ENCODE results near the gene ASAH2B.
"Not testable (repeated sequence)": the region's sequence is repeated elsewhere in the genome, so short reads cannot be mapped to it uniquely, and the experiment has no call there.

ASAH2B gene

GRCh38 chr10:50774868-50775267, 35.1 kb downstream of the ASAH2B start:
- H3K9me2 ChIP-seq (ENCODE audit: low read depth, low read length); H3K36me3 ChIP-seq (ENCODE audit: insufficient read depth, low read length); H3F3A ChIP-seq (ENCODE audit: insufficient read depth, low read length); H3K4me3 ChIP-seq (ENCODE audit: low read depth, low read length, poor library complexity, severe bottlenecking); H3K4me2 ChIP-seq (ENCODE audit: low read length); H4K20me1 ChIP-seq (ENCODE audit: insufficient read depth, low read length); H3K4me1 ChIP-seq (ENCODE audit: insufficient read depth, low read length, severe bottlenecking); H3K9me3 ChIP-seq (ENCODE audit: low read length); H3K9ac ChIP-seq (ENCODE audit: low read length); H3K79me2 ChIP-seq (ENCODE audit: insufficient read depth, low read length); H2AFZ ChIP-seq (ENCODE audit: low read length); H3K27me3 ChIP-seq (ENCODE audit: insufficient read depth, low read length); H3K27ac ChIP-seq (ENCODE audit: low read depth, low read length, poor library complexity, severe bottlenecking): not testable (repeated sequence)

GRCh38 chr10:50780036-50780435, 40.3 kb downstream of the ASAH2B start:
- not testable (repeated sequence) for H3K27me3 ChIP-seq (ENCODE audit: insufficient read depth, low read length); H3K4me1 ChIP-seq (ENCODE audit: insufficient read depth, low read length, severe bottlenecking); H3K9me2 ChIP-seq (ENCODE audit: low read depth, low read length); H3K4me2 ChIP-seq (ENCODE audit: low read length); H3K9me3 ChIP-seq (ENCODE audit: low read length); H3F3A ChIP-seq (ENCODE audit: insufficient read depth, low read length); H3K4me3 ChIP-seq (ENCODE audit: low read depth, low read length, poor library complexity, severe bottlenecking); H3K9ac ChIP-seq (ENCODE audit: low read length); H2AFZ ChIP-seq (ENCODE audit: low read length); H3K27ac ChIP-seq (ENCODE audit: low read depth, low read length, poor library complexity, severe bottlenecking); H3K79me2 ChIP-seq (ENCODE audit: insufficient read depth, low read length); H4K20me1 ChIP-seq (ENCODE audit: insufficient read depth, low read length); H3K36me3 ChIP-seq (ENCODE audit: insufficient read depth, low read length)

GRCh38 chr10:50782017-50782416, 42.3 kb downstream of the ASAH2B start:
- not testable (repeated sequence) for H3K4me2 ChIP-seq (ENCODE audit: low read length); H3K9ac ChIP-seq (ENCODE audit: low read length); H2AFZ ChIP-seq (ENCODE audit: low read length); H3K9me3 ChIP-seq (ENCODE audit: low read length); H4K20me1 ChIP-seq (ENCODE audit: insufficient read depth, low read length); H3K4me1 ChIP-seq (ENCODE audit: insufficient read depth, low read length, severe bottlenecking); H3K36me3 ChIP-seq (ENCODE audit: insufficient read depth, low read length); H3K9me2 ChIP-seq (ENCODE audit: low read depth, low read length); H3K27me3 ChIP-seq (ENCODE audit: insufficient read depth, low read length); H3F3A ChIP-seq (ENCODE audit: insufficient read depth, low read length); H3K4me3 ChIP-seq (ENCODE audit: low read depth, low read length, poor library complexity, severe bottlenecking); H3K27ac ChIP-seq (ENCODE audit: low read depth, low read length, poor library complexity, severe bottlenecking); H3K79me2 ChIP-seq (ENCODE audit: insufficient read depth, low read length)

- not testable (repeated sequence) for H3K4me1 ChIP-seq (ENCODE audit: insufficient read depth, low read length, severe bottlenecking); H3K36me3 ChIP-seq (ENCODE audit: insufficient read depth, low read length); H3K79me2 ChIP-seq (ENCODE audit: insufficient read depth, low read length); H3F3A ChIP-seq (ENCODE audit: insufficient read depth, low read length); H3K4me2 ChIP-seq (ENCODE audit: low read length); H3K9me2 ChIP-seq (ENCODE audit: low read depth, low read length); H3K9me3 ChIP-seq (ENCODE audit: low read length); H4K20me1 ChIP-seq (ENCODE audit: insufficient read depth, low read length); H3K27ac ChIP-seq (ENCODE audit: low read depth, low read length, poor library complexity, severe bottlenecking); H3K27me3 ChIP-seq (ENCODE audit: insufficient read depth, low read length); H2AFZ ChIP-seq (ENCODE audit: low read length); H3K4me3 ChIP-seq (ENCODE audit: low read depth, low read length, poor library complexity, severe bottlenecking); H3K9ac ChIP-seq (ENCODE audit: low read length)
Measured at GRCh38 chr10:50787962-50788361, 48.2 kb downstream of the ASAH2B start.

GRCh38 chr10:50788951-50789945, 49.5 kb downstream of the ASAH2B start:
- no peaks in the 10 kb centered on the region for H3K9me3 ChIP-seq (ENCODE audit: low read length)
- no peak overlapping the region for H2AFZ ChIP-seq (ENCODE audit: low read length)
- no peak overlapping the region for H3K27ac ChIP-seq (ENCODE audit: low read depth, low read length, poor library complexity, severe bottlenecking)
- H3K9ac ChIP-seq (ENCODE audit: low read length): no peak overlapping the region
- H3K27me3 ChIP-seq (ENCODE audit: insufficient read depth, low read length): no peaks in the 10 kb centered on the region
- no peaks in the 10 kb centered on the region for H3K36me3 ChIP-seq (ENCODE audit: insufficient read depth, low read length)
- no peaks in the 10 kb centered on the region for H3K4me1 ChIP-seq (ENCODE audit: insufficient read depth, low read length, severe bottlenecking)
- H3K79me2 ChIP-seq (ENCODE audit: insufficient read depth, low read length): no peaks in the 10 kb centered on the region
- H3K9me2 ChIP-seq (ENCODE audit: low read depth, low read length): no peaks in the 10 kb centered on the region
- no peaks in the 10 kb centered on the region for H4K20me1 ChIP-seq (ENCODE audit: insufficient read depth, low read length)
- no peak overlapping the region for H3K4me3 ChIP-seq (ENCODE audit: low read depth, low read length, poor library complexity, severe bottlenecking)
- TF ChIP-seq CTCF (IDR thresholded peaks at IDR 0.05; ENCODE audit: low read length) (peak; percentile 27; the same call in 1 of the 2 replicates), EZH2 (IDR thresholded peaks at IDR 0.05; ENCODE audit: borderline replicate concordance, low read length) (no peak)
- no peak overlapping the region for H3K4me2 ChIP-seq (ENCODE audit: low read length)
- H3F3A ChIP-seq (ENCODE audit: insufficient read depth, low read length): no peaks in the 10 kb centered on the region

Data from OCI-LY1 (cell line).